K562 (cell line): ENCODE measurements around the gene INTS4. TPM values are rescaled to one million over a fixed set of nuclear protein-coding genes. Genes with fewer than 3 reads are reported as not detected.

Experiments used
- ARID1B ChIP-seq: fragments of 450-650 bp; IDR thresholded peaks from 2 replicates; pipeline ENCODE4 v1.6.1; 2016; ENCODE audit warnings: antibody characterized with exemption, mild to moderate bottlenecking, inconsistent platforms
- ARID2 ChIP-seq: fragments of 450-650 bp; IDR thresholded peaks from 2 replicates; pipeline ENCODE4 v1.6.1; 2017; ENCODE audit warnings: antibody characterized with exemption, mild to moderate bottlenecking
- BRF1 ChIP-seq: IDR thresholded peaks from 3 replicates; pipeline ENCODE4 v1.6.1; 2011; ENCODE audit warnings: borderline replicate concordance, mild to moderate bottlenecking; ENCODE audit not compliant: insufficient read length; ENCODE audit errors: extremely low read depth
- CBFA2T3 ChIP-seq: fragments of 450-650 bp; IDR thresholded peaks from 2 replicates; pipeline ENCODE4 v1.6.1; 2017
- CLOCK ChIP-seq: fragments of 250-450 bp; sonication (Bioruptor Pico); IDR thresholded peaks from 2 replicates; pipeline ENCODE4 v1.4.0; 2020; ENCODE audit warnings: mild to moderate bottlenecking, moderate library complexity, borderline replicate concordance
- CREB5 ChIP-seq: fragments of 250-450 bp; sonication (Bioruptor Pico); IDR thresholded peaks from 2 replicates; pipeline ENCODE4 v1.5.0; 2020; ENCODE audit warnings: mild to moderate bottlenecking
- CXXC5 ChIP-seq: fragments of 250-450 bp; sonication (Bioruptor Pico); IDR thresholded peaks from 2 replicates; pipeline ENCODE4 v1.8.0; 2022; ENCODE audit warnings: inconsistent platforms, mild to moderate bottlenecking, moderate library complexity
- FOXK1 ChIP-seq: sonication (generic); formaldehyde crosslinking; IDR thresholded peaks from 2 replicates; pipeline ENCODE4 v1.8.0; 2022; ENCODE audit warnings: missing genetic modification reagents, mild to moderate bottlenecking, borderline replicate concordance
- GTF2F1 ChIP-seq: IDR thresholded peaks from 2 replicates; pipeline ENCODE4 v1.6.1; 2011; ENCODE audit warnings: low read depth, low read length, improper control_type of control experiment
- HMGXB4 ChIP-seq: sonication (generic); formaldehyde crosslinking; IDR thresholded peaks from 2 replicates; pipeline ENCODE4 v1.8.1; 2023; ENCODE audit warnings: mild to moderate bottlenecking, missing genetic modification reagents
- MBD1 ChIP-seq: fragments of 250-450 bp; sonication (Bioruptor Pico); IDR thresholded peaks from 2 replicates; pipeline ENCODE4 v1.8.0; 2022; ENCODE audit warnings: inconsistent platforms
- MEF2A ChIP-seq: IDR thresholded peaks from 2 replicates; pipeline ENCODE4 v1.6.1; 2011; ENCODE audit warnings: low read depth, mild to moderate bottlenecking, low read length, moderate library complexity; ENCODE audit not compliant: control insufficient read depth
- MYNN ChIP-seq, 2 experiments: sonication (generic); formaldehyde crosslinking in 1 of 2; IDR thresholded peaks; 2 replicates each; pipeline versions ENCODE4 v1.5.0 to v1.6.1; 2016 to 2020; ENCODE audit warnings: antibody characterized with exemption in 1 of 2, missing genetic modification reagents in 1 of 2
- STAT5A ChIP-seq: IDR thresholded peaks from 2 replicates; pipeline ENCODE4 v1.6.1; 2012; ENCODE audit warnings: low read length, inconsistent platforms, borderline replicate concordance
- ZNF12 ChIP-seq: sonication (generic); formaldehyde crosslinking; IDR thresholded peaks from 2 replicates; pipeline ENCODE4 v1.4.0; 2020; ENCODE audit warnings: mild to moderate bottlenecking, missing genetic modification reagents
- ZNF592 ChIP-seq: fragments of 450-650 bp; IDR thresholded peaks from 2 replicates; pipeline ENCODE4 v1.6.1; 2017; ENCODE audit warnings: antibody characterized with exemption, mild to moderate bottlenecking
- polyA plus RNA-seq, 8 experiments: library from polyadenylated mRNA; depleted of rRNA in 4 of 8; stranded (reverse) in 5 of 8; unstranded in 3 of 8; fragments of >200 nt; fragmentation: Nextera tagmentation in 2 of 8; fragmentation: Illumina TruSeq in 1 of 8; extraction: Ambion mirVana in 2 of 8; extraction: Trizol in 1 of 8; gene quantifications; 2 replicates each; pipeline versions ENCODE4 v1.2.1 to v1.2.3, GENCODE V29; 2011 to 2014; ENCODE audit warnings: inconsistent platforms in 1 of 8, missing spikeins in 1 of 8
- total RNA-seq, 7 experiments: library from RNA; depleted of rRNA in 6 of 7; stranded (reverse); fragments of >200 nt in 6 of 7; fragmentation: Illumina TruSeq in 2 of 7; extraction: Trizol in 2 of 7; gene quantifications; 2 replicates each; pipeline versions ENCODE4 v1.2.1 to v1.2.3, GENCODE V29; 2011 to 2021; ENCODE audit warnings: low replicate concordance in 1 of 7

INTS4 gene
- total and polyA plus RNA-seq, 9 of the 15 experiments (the other 6 are each of a cell fraction or from before 2014, with no cell fraction given): 28.4 to 53.4 (median 44.5) TPM

GRCh38 chr11:78034623-78035022 lies 40.2 kb upstream of the INTS4 start (continued):
- TF ChIP-seq ZNF592 (peak; percentile 85), ARID1B (peak; percentile 37; the same call in 1 of the 2 replicates), MYNN (IDR thresholded peaks at IDR 0.05) (no peak), MYNN (CRISPR knock-in tag; IDR thresholded peaks at IDR 0.05) (no peak), CLOCK (CRISPR knock-in tag) (no peak), FOXK1 (CRISPR knock-in tag) (no peak), ARID2 (no peak), CBFA2T3 (no peak), MEF2A (no peak), ZNF12 (CRISPR knock-in tag) (no peak), CREB5 (CRISPR knock-in tag) (no peak), BRF1 (no peak), HMGXB4 (CRISPR knock-in tag) (no peak), GTF2F1 (no peak), MBD1 (no peak), CXXC5 (CRISPR knock-in tag) (0 out of 2 replicates have a peak, but pooled peaks have one; percentile 21), STAT5A (no peak)
